Stimulated activated CD4-positive, alpha-beta T cell treated with anti-CD3 and anti-CD28 coated beads, Interleukin-15, amount 100 ng/mL, for 48 hours (primary cell): ENCODE measurements around the gene LRCH1.

Experiments
- DNase-seq, 2 donors: peaks; one replicate each; pipeline ENCODE4 v3.0.0-alpha.2; 2020; ENCODE audit warnings: low read depth in 2 of 2

LRCH1 gene

DNA sequence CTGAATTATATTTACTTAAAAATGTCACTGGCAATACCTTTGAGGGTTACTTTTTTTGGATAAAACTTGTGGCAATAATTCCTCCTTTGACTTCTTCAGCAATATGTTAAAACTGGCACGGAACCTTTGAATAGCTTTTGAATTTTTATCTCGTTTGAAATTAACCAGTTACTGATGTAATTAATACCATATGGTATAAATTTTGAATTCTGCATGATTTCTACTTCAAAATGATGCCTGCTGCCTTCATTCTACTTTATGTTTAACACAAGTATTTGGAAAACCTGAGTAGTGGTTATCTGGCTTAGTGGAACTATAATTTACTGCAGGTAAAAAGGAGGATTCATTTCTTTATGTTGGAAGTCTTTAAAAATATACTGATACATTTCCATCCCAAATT is 85.3 kb downstream of the LRCH1 start:
- no peak for DNase-seq

DNA sequence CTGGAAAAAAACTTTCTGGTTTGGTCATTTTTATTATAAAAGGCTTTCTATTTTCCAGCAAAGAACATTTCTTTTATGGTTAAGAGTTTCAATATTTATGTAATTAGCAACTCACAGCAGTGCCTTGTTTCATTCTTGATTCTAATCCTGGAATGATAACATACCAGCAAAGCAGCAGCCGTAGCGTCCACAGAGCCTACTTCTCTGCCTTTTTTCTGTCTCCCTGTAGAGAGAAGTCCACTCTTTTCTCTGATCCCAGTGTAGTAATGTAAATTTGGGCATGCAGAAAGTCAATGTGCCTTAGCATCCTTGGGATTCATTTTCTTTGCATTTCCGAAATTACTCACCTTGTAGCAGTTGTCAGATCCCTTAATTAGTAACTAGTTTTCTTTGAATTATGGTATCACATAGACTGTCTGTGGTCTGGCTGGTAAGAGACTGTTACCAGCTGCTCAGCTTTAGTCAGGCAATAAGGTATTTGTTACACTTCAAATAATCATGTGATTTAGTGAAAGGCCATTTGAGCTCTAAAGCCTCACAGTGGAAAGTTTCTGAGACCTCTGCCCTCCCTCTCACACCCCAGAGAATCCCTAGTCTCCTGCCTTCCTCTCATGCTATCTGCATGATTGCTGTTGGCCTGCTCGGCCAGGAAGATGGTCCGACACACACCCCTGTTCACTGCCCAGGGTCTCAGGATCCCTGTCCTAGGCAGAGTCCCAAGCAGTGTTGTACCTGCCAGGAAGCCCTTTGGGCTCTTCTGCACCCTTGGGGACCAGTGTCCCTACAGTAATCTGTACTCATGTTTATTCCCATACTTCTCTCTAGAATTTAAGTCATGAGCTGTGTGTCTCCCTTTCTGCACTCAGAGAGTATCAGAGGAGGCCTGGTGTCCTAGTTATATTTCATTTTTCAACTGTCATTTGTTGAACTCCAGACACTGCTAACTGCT is 86.3 kb downstream of the LRCH1 start:
- DNase-seq = no peak

DNA sequence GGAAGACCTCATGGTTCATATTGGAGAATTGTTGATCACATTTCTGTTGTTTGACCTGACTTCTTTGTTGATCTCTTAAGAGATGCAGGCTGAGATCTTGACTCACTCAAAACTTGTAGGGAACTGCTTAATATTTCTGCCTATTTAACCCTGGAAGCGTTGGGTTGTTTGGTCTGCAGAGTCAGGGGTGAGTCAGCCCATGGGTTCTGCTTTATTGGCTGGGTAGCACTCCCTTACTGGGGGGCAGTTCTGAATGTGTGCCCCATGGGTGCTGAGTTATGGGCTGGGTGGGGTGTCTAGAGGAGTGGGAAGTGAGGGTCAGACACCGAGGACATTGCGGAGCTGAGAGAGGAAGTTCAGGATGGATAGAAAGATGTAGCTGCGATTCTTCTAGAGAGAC is 87.9 kb downstream of the LRCH1 start:
- no peak for DNase-seq

DNA sequence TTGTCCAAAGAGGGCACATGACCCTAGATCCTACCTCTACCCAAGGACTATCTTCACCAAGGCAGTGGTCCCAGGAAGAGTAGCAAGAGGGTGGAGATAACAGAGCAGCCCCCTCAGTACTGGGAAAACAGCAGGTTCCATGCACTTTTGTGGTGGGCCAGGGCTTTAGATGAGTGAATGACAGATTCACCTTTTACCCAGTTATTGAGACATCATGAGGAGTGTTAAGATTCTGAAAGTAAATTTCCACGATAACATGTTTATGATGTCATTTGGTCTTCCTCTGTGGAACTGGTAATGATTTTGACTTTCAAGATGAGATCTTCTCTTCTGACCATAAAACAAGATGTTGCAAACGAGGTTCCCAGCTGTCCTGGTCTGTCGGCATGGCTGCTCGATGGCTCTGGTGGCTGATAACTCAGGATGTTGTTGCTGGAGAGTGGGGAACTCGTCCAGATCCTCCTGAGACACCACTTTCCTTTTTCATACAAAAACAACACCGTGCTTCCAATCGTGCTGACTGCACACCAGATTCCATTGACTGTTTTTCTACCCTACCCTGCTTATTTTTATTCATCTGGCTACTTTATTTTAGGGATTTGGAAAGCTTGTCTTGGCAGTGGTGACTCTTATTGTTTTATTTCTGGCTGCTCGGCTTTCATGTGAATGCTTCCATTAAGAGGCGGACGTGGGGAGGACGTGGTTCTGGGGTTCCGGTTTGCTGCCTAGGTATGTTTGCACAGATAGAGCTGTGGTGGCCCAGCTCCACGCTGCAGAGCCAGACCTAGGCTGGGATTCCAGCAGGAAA is 88.5 kb downstream of the LRCH1 start:
- DNase-seq = no peak

DNA sequence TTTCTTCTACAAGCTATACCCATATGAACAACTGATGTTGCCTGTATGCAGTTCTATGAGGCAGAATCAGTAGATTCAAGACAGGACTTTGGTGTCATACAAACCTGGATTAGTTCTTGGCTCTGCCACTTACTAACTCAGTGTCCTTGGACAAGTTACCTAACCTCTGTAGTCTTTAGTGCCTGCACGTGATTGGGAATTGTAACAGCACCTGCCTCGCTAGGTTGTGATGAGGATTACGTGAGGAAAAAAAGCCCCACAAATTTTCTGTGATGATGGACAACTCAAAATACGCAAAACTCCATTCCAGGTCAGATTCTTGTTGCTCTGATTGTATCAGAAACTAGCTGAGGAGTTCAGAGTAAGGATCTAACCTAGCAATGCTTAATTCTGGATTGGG is 89.3 kb downstream of the LRCH1 start:
- DNase-seq = no peak

DNA sequence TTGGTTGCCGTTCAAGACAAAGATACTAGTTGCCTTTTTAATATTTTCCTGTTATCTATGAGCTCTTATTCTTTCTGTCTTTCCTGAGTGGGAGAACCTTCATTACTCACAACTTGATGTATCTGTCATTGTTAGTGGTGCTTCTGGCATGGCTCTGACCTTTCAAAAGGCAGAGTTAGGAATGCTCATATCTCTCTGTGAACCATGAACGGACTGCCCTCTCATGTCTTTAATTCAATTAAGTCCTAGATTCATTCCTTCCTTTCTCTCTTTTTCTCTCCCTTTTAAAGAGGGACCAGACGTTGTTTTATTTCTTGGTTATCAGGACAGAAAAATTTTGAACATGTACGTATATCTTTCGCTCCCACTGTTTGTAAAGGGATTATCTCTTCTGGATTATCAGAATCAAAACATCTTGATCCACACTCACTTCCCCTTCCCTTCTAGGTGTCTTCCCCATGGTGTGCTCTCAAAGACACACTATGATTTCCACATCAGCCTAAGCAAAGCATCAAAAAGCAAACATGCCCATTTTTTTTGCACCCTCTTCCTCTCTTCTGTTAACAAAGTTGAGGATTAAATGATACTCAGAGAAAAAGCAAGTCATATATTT is 90.3 kb downstream of the LRCH1 start:
- no peak for DNase-seq

DNA sequence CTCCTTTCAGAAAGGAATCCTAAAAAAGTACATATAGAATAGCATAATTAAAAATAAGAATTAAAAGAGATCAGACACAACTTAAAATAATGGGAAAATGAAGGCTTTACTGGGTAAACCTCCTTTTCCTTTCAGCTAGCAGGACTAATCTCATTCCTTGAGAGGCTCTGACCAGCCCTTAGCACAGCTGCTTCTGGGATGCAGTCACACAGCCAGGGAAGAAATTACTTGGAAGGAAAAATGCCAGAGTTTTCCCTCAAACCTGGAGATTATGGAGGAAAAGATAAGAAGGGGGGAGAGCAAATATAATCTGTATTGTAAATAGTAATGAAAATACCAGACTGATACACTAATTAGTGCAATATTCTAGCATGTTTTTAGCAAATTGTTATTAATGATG is 91.8 kb downstream of the LRCH1 start:
- DNase-seq = no peak

DNA sequence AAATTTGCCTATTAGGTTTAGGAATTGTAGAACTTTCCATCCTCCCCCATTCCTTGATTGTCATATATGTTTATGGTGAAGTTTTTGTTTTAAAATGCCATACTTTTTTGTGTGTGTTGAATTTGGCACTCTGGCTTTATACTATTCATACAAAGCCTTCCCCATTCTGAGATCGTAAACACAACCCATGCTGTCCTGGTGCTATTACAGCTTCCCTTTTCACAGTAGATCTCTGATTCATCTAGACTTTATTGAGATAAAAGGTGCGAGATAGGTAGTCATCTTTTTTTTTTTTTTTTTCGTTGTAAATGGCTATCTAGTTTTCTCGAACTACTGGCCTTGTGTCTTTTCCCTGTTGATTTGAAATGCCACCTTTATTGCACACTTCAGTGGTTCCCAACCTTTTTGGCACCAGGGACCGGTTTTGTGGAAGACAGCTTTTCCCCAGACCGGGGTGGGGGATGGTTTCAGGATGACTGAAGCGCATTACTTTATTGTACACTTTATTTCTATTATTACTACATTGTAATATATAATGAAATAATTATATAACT is 94.6 kb downstream of the LRCH1 start:
- no peak for DNase-seq

DNA sequence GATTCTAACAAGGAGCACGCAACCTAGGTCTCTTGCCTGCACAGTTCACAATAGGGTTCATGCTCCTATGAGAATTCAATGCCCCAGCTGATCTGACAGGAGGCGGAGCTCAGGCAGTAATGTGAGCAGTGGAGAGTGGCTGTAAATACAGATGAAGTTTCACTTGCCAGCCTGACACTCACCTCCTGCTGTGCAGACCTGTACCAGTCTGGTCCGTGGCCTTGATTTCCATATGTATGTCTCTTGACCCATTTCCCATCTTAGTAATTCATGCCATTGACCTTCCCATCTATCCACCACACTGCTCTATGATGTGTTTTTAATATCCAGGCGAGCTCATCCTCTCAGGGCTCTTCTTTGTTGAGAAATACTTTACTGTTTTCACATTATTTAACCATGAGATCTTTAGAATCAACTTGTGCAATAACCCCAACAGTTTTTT is 95.2 kb downstream of the LRCH1 start:
- no peak for DNase-seq

DNA sequence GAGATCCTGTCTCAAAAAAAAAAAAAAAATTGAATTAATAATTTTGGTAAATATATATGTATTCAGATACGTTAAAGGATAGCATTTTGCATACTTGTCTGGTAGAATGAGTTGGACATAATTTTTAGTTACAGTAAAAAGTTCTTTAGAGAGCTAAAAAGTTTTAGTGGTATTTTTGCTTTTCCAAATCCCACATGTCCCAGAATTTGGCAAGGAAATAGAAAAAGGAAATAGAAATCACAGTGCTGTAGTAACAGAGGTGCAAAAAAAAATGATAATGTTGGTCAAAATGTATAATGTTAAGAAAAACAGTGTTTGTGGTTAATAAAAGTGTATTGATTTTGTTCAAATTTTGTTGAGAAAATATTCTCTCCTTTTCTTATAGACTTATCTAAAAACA is 96.8 kb downstream of the LRCH1 start:
- no peak for DNase-seq

DNA sequence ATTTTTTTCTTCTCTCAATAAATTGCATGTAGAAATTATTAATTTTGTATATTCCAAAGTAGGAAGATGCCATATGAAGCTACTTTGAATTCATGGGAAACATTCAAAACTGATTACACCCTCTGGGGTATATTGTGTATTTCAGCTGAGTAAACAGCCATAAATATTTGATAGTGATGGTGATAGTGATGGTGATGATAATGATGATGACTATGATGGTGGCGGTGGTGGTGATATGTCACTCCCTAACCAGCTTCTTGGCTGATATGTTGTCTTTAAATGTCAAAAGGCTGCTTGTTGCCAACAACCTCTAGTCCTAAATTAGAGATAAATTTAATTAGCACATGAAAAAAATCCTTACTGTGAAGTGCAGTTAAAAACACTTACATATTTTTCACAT is 102.0 kb downstream of the LRCH1 start:
- DNase-seq = no peak

DNA sequence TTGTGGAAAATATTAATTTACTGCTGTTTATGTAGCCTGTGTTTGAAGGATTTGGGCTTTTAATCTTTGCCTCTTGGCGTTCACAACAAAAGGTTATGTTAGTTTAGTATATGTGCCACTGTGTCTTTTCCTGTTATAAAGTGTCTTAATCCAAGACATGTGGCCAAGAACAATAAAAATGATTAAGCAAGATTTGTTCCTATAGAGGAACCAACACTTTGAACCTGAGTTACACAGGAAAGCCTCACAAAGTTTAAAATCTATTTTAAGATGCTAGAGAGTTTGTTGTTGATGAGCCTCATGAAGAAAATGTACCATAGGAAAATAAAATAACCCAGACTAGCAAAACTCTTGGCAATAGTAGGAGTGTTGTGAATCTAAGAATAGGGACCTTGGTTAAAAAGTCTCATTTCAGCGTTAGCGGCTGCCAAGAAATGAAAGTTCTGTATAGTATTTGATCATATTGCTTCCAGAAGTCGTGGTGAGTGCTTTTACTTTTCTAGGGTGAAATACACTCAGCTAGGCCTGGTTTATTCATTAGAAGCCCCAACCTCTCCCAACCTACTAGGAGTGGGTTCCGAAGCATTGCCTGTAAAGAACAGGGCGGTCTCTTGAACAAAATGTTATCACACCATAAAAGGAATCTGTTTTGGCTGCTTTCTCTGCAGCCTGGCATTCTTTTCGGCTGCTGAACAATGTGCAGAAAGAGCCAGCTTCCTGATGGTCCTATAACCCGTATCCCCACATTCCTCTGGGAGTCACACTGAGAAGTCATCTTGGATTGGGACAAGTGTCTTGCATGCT is 102.6 kb downstream of the LRCH1 start:
- no peak for DNase-seq

DNA sequence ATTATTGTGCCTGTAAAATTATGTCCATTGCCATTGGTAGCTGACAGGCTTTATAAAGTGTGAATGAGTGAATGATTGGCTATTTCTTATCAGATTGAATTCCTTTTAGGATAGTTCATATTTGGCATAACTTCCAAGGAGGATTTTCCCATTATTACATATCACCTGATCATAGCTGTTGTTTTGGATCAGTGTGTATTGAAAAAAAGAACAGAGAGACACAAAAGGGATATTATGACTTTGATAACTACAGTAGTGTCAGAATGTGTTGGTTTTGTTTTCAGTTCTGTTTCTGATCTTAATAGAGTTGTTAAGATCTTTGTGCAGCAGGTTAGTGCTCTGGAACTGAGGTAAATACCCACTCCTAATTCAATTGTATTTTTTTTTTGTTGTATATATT is 103.8 kb downstream of the LRCH1 start:
- DNase-seq = no peak

DNA sequence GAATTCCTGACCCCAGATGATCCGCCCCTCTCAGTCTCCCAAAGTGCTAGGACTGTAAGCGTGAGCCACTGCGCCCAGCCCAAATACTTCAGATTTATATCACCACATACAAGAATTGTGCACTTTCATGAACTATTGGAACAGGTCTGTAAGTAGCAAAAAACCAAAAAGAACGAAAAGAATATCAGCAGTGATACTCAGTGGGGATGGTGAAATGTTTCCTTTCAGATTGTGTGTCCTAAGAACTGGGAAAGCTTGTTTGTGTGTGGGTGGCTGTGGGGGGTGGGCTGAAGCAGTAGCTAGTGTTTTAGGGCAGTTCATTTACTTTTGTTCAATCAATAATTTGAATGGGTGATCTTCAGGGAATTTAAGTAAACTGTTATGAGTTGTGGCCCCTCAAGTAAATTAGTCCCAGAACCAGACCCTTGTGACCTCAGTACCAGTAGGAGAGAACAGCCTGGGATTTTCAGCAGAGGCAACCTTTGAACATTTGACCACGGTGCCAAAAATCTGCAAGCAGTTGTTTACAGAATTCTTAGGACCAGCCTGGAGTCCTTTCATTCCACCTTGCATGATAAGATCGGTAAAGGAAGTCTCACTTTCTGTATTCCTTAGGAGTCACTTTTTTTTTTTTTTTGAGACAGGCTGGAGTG is 106.6 kb downstream of the LRCH1 start:
- DNase-seq = no peak

DNA sequence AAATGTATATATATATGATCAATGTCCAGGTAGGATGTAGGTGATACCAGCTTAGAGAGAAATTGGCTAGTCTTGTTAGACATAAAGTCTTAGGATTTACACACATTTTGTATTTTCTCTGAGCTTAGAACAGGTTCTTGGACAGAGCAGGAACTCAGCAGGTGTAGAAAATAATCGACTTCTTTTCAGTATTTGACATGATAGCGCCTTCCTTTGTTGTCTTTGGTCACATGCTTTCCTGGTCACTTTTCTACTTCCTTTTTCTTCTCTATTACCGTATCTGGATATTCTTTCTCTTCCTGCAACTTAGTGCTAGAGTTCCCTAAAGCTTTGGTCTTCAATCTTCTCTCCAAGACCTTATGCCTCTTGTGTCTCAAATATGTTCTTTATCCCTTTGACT is 107.4 kb downstream of the LRCH1 start:
- DNase-seq = no peak

DNA sequence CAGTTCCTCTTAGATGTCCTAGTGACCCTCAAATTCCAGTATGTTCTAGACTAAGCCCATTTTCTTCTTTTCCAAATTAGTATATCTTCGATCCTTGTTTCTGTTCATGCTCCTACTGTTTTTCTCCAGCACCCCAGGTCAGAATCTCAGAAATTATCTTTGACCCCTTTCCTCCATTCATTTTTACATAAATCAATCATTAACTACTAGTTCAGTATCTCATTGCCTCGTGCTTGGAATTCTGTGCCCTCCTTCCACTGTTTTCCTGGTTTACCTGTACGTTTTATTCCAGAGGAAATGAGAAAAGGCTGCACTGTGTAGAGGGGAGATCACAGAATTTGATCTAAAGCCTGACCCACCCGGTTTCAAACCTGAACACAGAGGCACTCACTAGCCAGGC is 107.9 kb downstream of the LRCH1 start:
- no peak for DNase-seq

DNA sequence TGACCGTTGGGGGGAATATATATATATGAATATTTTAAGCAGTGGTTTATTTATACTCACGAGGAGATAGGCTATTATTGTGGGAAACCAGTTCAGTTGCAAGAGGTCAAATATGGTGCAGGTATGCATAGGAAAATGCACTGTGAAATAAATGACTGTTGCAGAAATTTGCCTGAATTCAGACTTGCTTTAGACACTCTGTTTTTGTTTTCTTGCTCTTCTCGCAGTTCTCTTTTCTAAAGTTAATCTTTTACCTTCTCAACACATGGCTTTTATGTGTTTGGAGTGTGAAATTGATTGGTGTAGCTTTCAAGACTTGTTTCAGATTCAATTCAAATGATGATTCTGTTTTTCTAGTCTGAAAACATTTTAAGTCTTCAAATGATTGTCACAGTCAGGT is 109.7 kb downstream of the LRCH1 start:
- DNase-seq = no peak

DNA sequence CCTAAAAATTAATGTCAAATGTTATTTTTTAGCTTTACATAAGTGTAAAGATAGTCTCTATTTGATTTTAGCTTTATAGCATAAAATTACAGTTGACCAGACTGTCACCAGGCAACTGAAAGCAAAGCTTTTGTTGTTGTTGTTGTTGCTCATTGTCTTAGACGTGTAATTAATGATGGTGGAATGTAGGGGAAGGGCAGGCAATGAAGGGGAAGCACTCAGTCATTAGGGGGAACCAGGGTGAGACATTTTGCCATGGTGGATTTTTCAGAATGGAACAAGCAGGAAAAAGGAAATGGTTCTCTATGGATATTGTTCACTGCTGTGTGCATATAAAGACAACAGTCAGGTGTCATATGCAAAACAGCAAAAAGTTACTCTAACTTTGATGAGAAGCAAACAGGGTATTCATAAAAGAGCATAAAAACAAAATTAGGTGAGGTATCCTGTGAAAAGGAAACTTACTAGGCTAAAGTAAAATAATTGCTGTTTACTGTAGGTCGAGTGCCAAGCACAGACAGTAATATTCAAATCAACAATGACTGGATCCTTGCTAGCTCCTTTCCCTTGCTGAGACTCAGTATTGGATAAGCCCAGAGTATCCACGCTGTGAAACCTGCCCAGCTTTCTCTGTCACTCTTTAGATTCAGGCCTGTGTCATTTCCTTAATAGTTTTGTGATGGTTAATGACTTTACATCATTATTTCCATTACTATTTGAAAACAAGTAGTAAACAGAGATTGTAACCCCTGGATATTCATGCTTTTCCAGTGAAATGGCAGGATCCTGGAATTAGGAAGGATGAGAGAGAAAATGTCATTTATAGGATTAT is 110.5 kb downstream of the LRCH1 start:
- no peak for DNase-seq

DNA sequence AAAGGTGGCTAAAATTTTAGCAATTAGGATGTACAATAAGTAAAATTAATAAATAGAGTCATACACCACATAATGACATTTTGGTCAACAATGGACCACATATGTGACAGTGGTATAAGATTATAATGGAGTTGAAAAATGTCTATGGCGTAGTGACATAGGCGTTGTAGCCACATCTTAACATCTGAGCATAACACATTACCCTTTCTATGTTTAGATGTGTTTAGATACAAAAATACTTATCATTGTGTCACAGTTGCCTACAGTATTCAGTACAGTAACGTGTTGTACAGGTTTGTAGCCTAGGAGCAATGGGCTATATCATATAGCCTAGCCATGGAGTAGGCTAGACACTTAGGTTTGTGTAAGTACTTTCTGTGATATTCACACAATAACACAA is 111.2 kb downstream of the LRCH1 start:
- no peak for DNase-seq

DNA sequence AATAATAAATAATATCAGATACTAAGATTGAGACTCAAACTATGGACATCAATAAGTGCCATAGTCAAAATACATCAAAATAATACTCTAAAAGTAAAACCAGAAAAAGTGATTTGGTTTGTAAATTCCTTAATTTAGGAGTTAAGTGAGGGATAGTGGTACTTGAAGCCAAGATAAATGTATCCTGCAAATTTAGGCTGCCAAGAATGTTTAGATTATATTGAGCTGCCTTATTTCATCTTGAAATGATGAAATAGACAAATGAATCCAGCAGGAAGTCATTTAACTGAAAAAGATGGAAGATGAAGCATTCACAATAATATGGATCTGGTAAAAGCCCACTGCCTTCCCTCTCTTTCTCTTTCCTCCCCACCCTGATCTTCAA is 112.3 kb downstream of the LRCH1 start:
- no peak for DNase-seq
